ENCODE measurements around the gene DPP10.

- no peak for TF ChIP-seq POLR2A (IDR thresholded peaks at IDR 0.05; ENCODE audit: low read depth)
- no peak for TF ChIP-seq CTCF (IDR thresholded peaks at IDR 0.05)
Measured at GRCh38 chr2:114787486-114787885, 345.0 kb downstream of the DPP10 start.

Measured in esophagus muscularis mucosa (tissue), 3 donors.